OCI-LY3 (cell line): ENCODE data around the gene PHF21B.

Source experiments
- H2AFZ ChIP-seq: fragments of 200-600, 300-600 bp; shearing (Covaris generic); 2 replicates; pipeline ENCODE4 v1.6.0; 2014; ENCODE audit warnings: antibody characterized with exemption, low read depth, low read length
- H3K27ac ChIP-seq: fragments of 200-600, 300-600 bp; sonication (generic); 2 replicates; pipeline ENCODE4 v1.5.1; 2014; ENCODE audit warnings: mild to moderate bottlenecking, low read length, moderate library complexity, mixed read lengths
- H3K27me3 ChIP-seq: fragments of 200-600, 300-600 bp; sonication (generic); 2 replicates; pipeline ENCODE4 v1.6.1; 2014; ENCODE audit warnings: low read depth, low read length, mixed read lengths
- H3K36me3 ChIP-seq: fragments of 200-600, 300-600 bp; sonication (generic); replicated peaks from 2 replicates; pipeline ENCODE3; 2014; ENCODE audit warnings: low read depth, low read length, mixed read lengths
- H3K4me1 ChIP-seq: fragments of 300-600, 200-600 bp; sonication (generic); 2 replicates; pipeline ENCODE4 v1.6.1; 2014; ENCODE audit warnings: low read length, mixed read lengths
- H3K4me2 ChIP-seq: fragments of 200-600, 300-600 bp; sonication (generic); 2 replicates; pipeline ENCODE4 v1.6.1; 2014; ENCODE audit warnings: low read length, mixed read lengths
- H3K4me3 ChIP-seq: fragments of 300-600, 200-600 bp; sonication (generic); 2 replicates; pipeline ENCODE4 v1.5.1; 2014; ENCODE audit warnings: antibody characterized with exemption, mild to moderate bottlenecking, low read length, moderate library complexity
- H3K79me2 ChIP-seq: fragments of 300-600, 200-600 bp; shearing (Covaris generic); 2 replicates; pipeline ENCODE4 v1.6.1; 2014; ENCODE audit warnings: mild to moderate bottlenecking, low read length, mixed read lengths
- H3K9ac ChIP-seq: fragments of 300-600, 200-600 bp; shearing (Covaris generic); 2 replicates; pipeline ENCODE4 v1.6.0; 2014; ENCODE audit warnings: mild to moderate bottlenecking, low read length, moderate library complexity
- H3K9me3 ChIP-seq: fragments of 200-600, 300-600 bp; shearing (Covaris generic); 2 replicates; pipeline ENCODE4 v1.6.1; 2014; ENCODE audit warnings: low read length, mixed read lengths; ENCODE audit not compliant: insufficient read depth
- H4K20me1 ChIP-seq: fragments of 200-600, 300-600 bp; sonication (generic); 2 replicates; pipeline ENCODE4 v1.6.1; 2016; ENCODE audit warnings: low read length, mixed read lengths; ENCODE audit not compliant: insufficient read depth
- CTCF ChIP-seq: fragments of 200-600, 300-600 bp; sonication (generic); IDR thresholded peaks from 2 replicates; pipeline ENCODE4 v1.5.1; 2014; ENCODE audit warnings: antibody characterized with exemption, low read length, low read depth
- EZH2phosphoT487 ChIP-seq: fragments of 200-600 bp; shearing (Covaris generic); IDR thresholded peaks from 2 replicates; pipeline ENCODE4 v1.6.1; 2018; ENCODE audit warnings: antibody characterized with exemption, mixed run types, low read depth

Gene PHF21B

GRCh38 chr22:44974454-44974853 lies 35.4 kb downstream of the PHF21B start:
- Histone ChIP-seq H3K36me3 (no peaks in the 10 kb centered on the region), H3K79me2 (peaks cover 13% of the 10 kb centered on the region; the same call in 1 of the 2 replicates), H3K9me3 (no peaks in the 10 kb centered on the region), H3K4me2 (no peak overlapping the region), H3K9ac (no peak overlapping the region), H4K20me1 (peaks cover 76% of the 10 kb centered on the region), H3K4me3 (no peak overlapping the region), H3K27me3 (no peaks in the 10 kb centered on the region), H2AFZ (no peak overlapping the region), H3K27ac (no peak overlapping the region), H3K4me1 (no peaks in the 10 kb centered on the region)
- no peak for TF ChIP-seq EZH2phosphoT487

GRCh38 chr22:44973829-44974228 lies 36.0 kb downstream of the PHF21B start:
- Histone ChIP-seq H3K27me3 (no peaks in the 10 kb centered on the region), H3K27ac (no peak overlapping the region), H3K79me2 (peaks cover 13% of the 10 kb centered on the region; the same call in 1 of the 2 replicates), H3K4me1 (no peaks in the 10 kb centered on the region), H3K36me3 (no peaks in the 10 kb centered on the region), H4K20me1 (peaks cover 74% of the 10 kb centered on the region), H3K4me2 (no peak overlapping the region), H3K9ac (no peak overlapping the region), H2AFZ (no peak overlapping the region), H3K4me3 (no peak overlapping the region), H3K9me3 (no peaks in the 10 kb centered on the region)
- TF ChIP-seq CTCF (no peak), EZH2phosphoT487 (no peak)

- H2AFZ ChIP-seq = no peak overlapping the region
- H3K27me3 ChIP-seq = no peaks in the 10 kb centered on the region
- no peaks in the 10 kb centered on the region for H3K4me1 ChIP-seq
- no peak overlapping the region for H3K9ac ChIP-seq
- H4K20me1 ChIP-seq = peaks cover 66% of the 10 kb centered on the region
- no peak overlapping the region for H3K4me2 ChIP-seq
- TF ChIP-seq CTCF = no peak
- TF ChIP-seq EZH2phosphoT487 = no peak
- H3K36me3 ChIP-seq = no peaks in the 10 kb centered on the region
- H3K27ac ChIP-seq = no peak overlapping the region
- peaks cover 13% of the 10 kb centered on the region; the same call in 1 of the 2 replicates for H3K79me2 ChIP-seq
- H3K9me3 ChIP-seq = no peaks in the 10 kb centered on the region
- no peak overlapping the region for H3K4me3 ChIP-seq
Observed at GRCh38 chr22:44972363-44973083, 37.3 kb downstream of the PHF21B start.

GRCh38 chr22:44971651-44972362 lies 38.0 kb downstream of the PHF21B start:
- H3K27ac ChIP-seq = no peak overlapping the region
- H3K79me2 ChIP-seq = peaks cover 13% of the 10 kb centered on the region; the same call in 1 of the 2 replicates
- TF ChIP-seq CTCF = no peak
- no peak for TF ChIP-seq EZH2phosphoT487
- no peak overlapping the region for H3K4me2 ChIP-seq
- H3K4me3 ChIP-seq = no peak overlapping the region
- no peak overlapping the region for H2AFZ ChIP-seq
- no peaks in the 10 kb centered on the region for H3K9me3 ChIP-seq
- H4K20me1 ChIP-seq = peaks cover 64% of the 10 kb centered on the region
- H3K9ac ChIP-seq = no peak overlapping the region
- H3K4me1 ChIP-seq = no peaks in the 10 kb centered on the region
- H3K27me3 ChIP-seq = no peaks in the 10 kb centered on the region
- no peaks in the 10 kb centered on the region for H3K36me3 ChIP-seq
